Measurements from ENCODE around the gene CDC42EP3.

The CDC42EP3 gene

GRCh38 chr2:37644191-37644590, 27.3 kb downstream of the CDC42EP3 start:
- H3K9ac ChIP-seq (ENCODE audit: low read length), result no peak overlapping the region
- no peak overlapping the region for H3K4me3 ChIP-seq (ENCODE audit: low read length)
- H3K36me3 ChIP-seq (ENCODE audit: control insufficient read depth, insufficient read depth, low read length, severe bottlenecking), result peaks cover 69% of the 10 kb centered on the region
- DNase-seq (ENCODE audit: low read depth), result no peak
- H3K27me3 ChIP-seq (replicated peaks; ENCODE audit: control insufficient read depth, insufficient read depth, low read length), result no peaks in the 10 kb centered on the region
- H3K9me3 ChIP-seq (ENCODE audit: control insufficient read depth, low read length), result no peaks in the 10 kb centered on the region
- H3K4me1 ChIP-seq (ENCODE audit: control insufficient read depth, insufficient read depth, low read length), result peaks cover 22% of the 10 kb centered on the region

GRCh38 chr2:37643730-37644078, 27.7 kb downstream of the CDC42EP3 start:
- Histone ChIP-seq H3K9me3 (ENCODE audit: control insufficient read depth, low read length) (no peaks in the 10 kb centered on the region), H3K4me1 (ENCODE audit: control insufficient read depth, insufficient read depth, low read length) (peaks cover 20% of the 10 kb centered on the region), H3K36me3 (ENCODE audit: control insufficient read depth, insufficient read depth, low read length, severe bottlenecking) (peaks cover 69% of the 10 kb centered on the region), H3K27me3 (replicated peaks; ENCODE audit: control insufficient read depth, insufficient read depth, low read length) (no peaks in the 10 kb centered on the region), H3K4me3 (ENCODE audit: low read length) (no peak overlapping the region), H3K9ac (ENCODE audit: low read length) (no peak overlapping the region)
- DNase-seq (ENCODE audit: low read depth), result no peak

- Histone ChIP-seq H3K9me3 (ENCODE audit: control insufficient read depth, low read length) (no peaks in the 10 kb centered on the region), H3K9ac (ENCODE audit: low read length) (no peak overlapping the region), H3K27me3 (replicated peaks; ENCODE audit: control insufficient read depth, insufficient read depth, low read length) (no peaks in the 10 kb centered on the region), H3K36me3 (ENCODE audit: control insufficient read depth, insufficient read depth, low read length, severe bottlenecking) (peaks cover 68% of the 10 kb centered on the region), H3K4me3 (ENCODE audit: low read length) (no peak overlapping the region), H3K4me1 (ENCODE audit: control insufficient read depth, insufficient read depth, low read length) (peaks cover 18% of the 10 kb centered on the region)
- DNase-seq (ENCODE audit: low read depth), result peak; percentile 2
Observed at GRCh38 chr2:37642907-37643729, 28.3 kb downstream of the CDC42EP3 start.

GRCh38 chr2:37641582-37642171, 29.8 kb downstream of the CDC42EP3 start:
- Histone ChIP-seq H3K36me3 (ENCODE audit: control insufficient read depth, insufficient read depth, low read length, severe bottlenecking) (peaks cover 54% of the 10 kb centered on the region), H3K9me3 (ENCODE audit: control insufficient read depth, low read length) (no peaks in the 10 kb centered on the region), H3K4me3 (ENCODE audit: low read length) (no peak overlapping the region), H3K4me1 (ENCODE audit: control insufficient read depth, insufficient read depth, low read length) (peaks cover 31% of the 10 kb centered on the region), H3K27me3 (replicated peaks; ENCODE audit: control insufficient read depth, insufficient read depth, low read length) (no peaks in the 10 kb centered on the region), H3K9ac (ENCODE audit: low read length) (no peak overlapping the region)
- DNase-seq (ENCODE audit: low read depth), result peak; percentile 45

GRCh38 chr2:37639631-37640030, 31.8 kb downstream of the CDC42EP3 start:
- Histone ChIP-seq H3K9ac (ENCODE audit: low read length) (no peak overlapping the region), H3K4me3 (ENCODE audit: low read length) (no peak overlapping the region), H3K4me1 (ENCODE audit: control insufficient read depth, insufficient read depth, low read length) (peaks cover 44% of the 10 kb centered on the region), H3K27me3 (replicated peaks; ENCODE audit: control insufficient read depth, insufficient read depth, low read length) (no peaks in the 10 kb centered on the region), H3K9me3 (ENCODE audit: control insufficient read depth, low read length) (no peaks in the 10 kb centered on the region), H3K36me3 (ENCODE audit: control insufficient read depth, insufficient read depth, low read length, severe bottlenecking) (peaks cover 34% of the 10 kb centered on the region)
- DNase-seq (ENCODE audit: low read depth), result no peak

GRCh38 chr2:37638973-37639372, 32.5 kb downstream of the CDC42EP3 start:
- H3K9me3 ChIP-seq (ENCODE audit: control insufficient read depth, low read length), result no peaks in the 10 kb centered on the region
- H3K9ac ChIP-seq (ENCODE audit: low read length), result no peak overlapping the region
- DNase-seq (ENCODE audit: low read depth), result no peak
- H3K4me3 ChIP-seq (ENCODE audit: low read length), result no peak overlapping the region
- H3K36me3 ChIP-seq (ENCODE audit: control insufficient read depth, insufficient read depth, low read length, severe bottlenecking), result peaks cover 27% of the 10 kb centered on the region
- H3K27me3 ChIP-seq (replicated peaks; ENCODE audit: control insufficient read depth, insufficient read depth, low read length), result no peaks in the 10 kb centered on the region
- peaks cover 44% of the 10 kb centered on the region for H3K4me1 ChIP-seq (ENCODE audit: control insufficient read depth, insufficient read depth, low read length)

- Histone ChIP-seq H3K4me1 (ENCODE audit: control insufficient read depth, insufficient read depth, low read length) (peaks cover 44% of the 10 kb centered on the region), H3K36me3 (ENCODE audit: control insufficient read depth, insufficient read depth, low read length, severe bottlenecking) (peaks cover 17% of the 10 kb centered on the region), H3K27me3 (replicated peaks; ENCODE audit: control insufficient read depth, insufficient read depth, low read length) (no peaks in the 10 kb centered on the region), H3K4me3 (ENCODE audit: low read length) (no peak overlapping the region), H3K9me3 (ENCODE audit: control insufficient read depth, low read length) (no peaks in the 10 kb centered on the region), H3K9ac (ENCODE audit: low read length) (peak overlapping the region; percentile 7)
- peak; percentile 62 for DNase-seq (ENCODE audit: low read depth)
Observed at GRCh38 chr2:37637985-37638384, 33.5 kb downstream of the CDC42EP3 start.

GRCh38 chr2:37637190-37637860, 34.1 kb downstream of the CDC42EP3 start:
- peaks cover 47% of the 10 kb centered on the region for H3K4me1 ChIP-seq (ENCODE audit: control insufficient read depth, insufficient read depth, low read length)
- DNase-seq (ENCODE audit: low read depth), result peak; percentile 55
- peaks cover 10% of the 10 kb centered on the region for H3K36me3 ChIP-seq (ENCODE audit: control insufficient read depth, insufficient read depth, low read length, severe bottlenecking)
- no peak overlapping the region for H3K4me3 ChIP-seq (ENCODE audit: low read length)
- H3K9ac ChIP-seq (ENCODE audit: low read length), result peak overlapping the region; percentile 7
- no peaks in the 10 kb centered on the region for H3K9me3 ChIP-seq (ENCODE audit: control insufficient read depth, low read length)
- H3K27me3 ChIP-seq (replicated peaks; ENCODE audit: control insufficient read depth, insufficient read depth, low read length), result no peaks in the 10 kb centered on the region

- Histone ChIP-seq H3K36me3 (ENCODE audit: control insufficient read depth, insufficient read depth, low read length, severe bottlenecking) (peaks cover 5% of the 10 kb centered on the region), H3K4me1 (ENCODE audit: control insufficient read depth, insufficient read depth, low read length) (peaks cover 41% of the 10 kb centered on the region), H3K4me3 (ENCODE audit: low read length) (no peak overlapping the region), H3K9ac (ENCODE audit: low read length) (no peak overlapping the region), H3K27me3 (replicated peaks; ENCODE audit: control insufficient read depth, insufficient read depth, low read length) (no peaks in the 10 kb centered on the region), H3K9me3 (ENCODE audit: control insufficient read depth, low read length) (no peaks in the 10 kb centered on the region)
- DNase-seq (ENCODE audit: low read depth), result no peak
Observed at GRCh38 chr2:37636381-37637066, 34.9 kb downstream of the CDC42EP3 start.

- no peaks in the 10 kb centered on the region for H3K9me3 ChIP-seq (ENCODE audit: control insufficient read depth, low read length)
- H3K4me3 ChIP-seq (ENCODE audit: low read length), result no peak overlapping the region
- peak overlapping the region; percentile 18 for H3K9ac ChIP-seq (ENCODE audit: low read length)
- peaks cover 40% of the 10 kb centered on the region for H3K4me1 ChIP-seq (ENCODE audit: control insufficient read depth, insufficient read depth, low read length)
- no peaks in the 10 kb centered on the region for H3K27me3 ChIP-seq (replicated peaks; ENCODE audit: control insufficient read depth, insufficient read depth, low read length)
- peak; percentile 82 for DNase-seq (ENCODE audit: low read depth)
- no peaks in the 10 kb centered on the region for H3K36me3 ChIP-seq (ENCODE audit: control insufficient read depth, insufficient read depth, low read length, severe bottlenecking)
Observed at GRCh38 chr2:37635504-37636380, 35.7 kb downstream of the CDC42EP3 start.

Measured in adipocyte (in vitro differentiated cells).